GM12873 (cell line): ENCODE measurements around the gene STK40.

Source experiments
- CTCF ChIP-seq: IDR thresholded peaks from 2 replicates; pipeline ENCODE4 v1.5.1; 2012; ENCODE audit warnings: low read depth, mild to moderate bottlenecking, moderate library complexity, low read length, control low read depth; ENCODE audit not compliant: insufficient read depth; ENCODE audit errors: missing control alignments

Gene STK40

GRCh38 chr1:36389999-36390398, 4.3 kb upstream of the STK40 start:
- no peak for TF ChIP-seq CTCF

- no peak for TF ChIP-seq CTCF
These were observed 3.5 kb upstream of the STK40 start for GRCh38 chr1:36389261-36389660.

DNA sequence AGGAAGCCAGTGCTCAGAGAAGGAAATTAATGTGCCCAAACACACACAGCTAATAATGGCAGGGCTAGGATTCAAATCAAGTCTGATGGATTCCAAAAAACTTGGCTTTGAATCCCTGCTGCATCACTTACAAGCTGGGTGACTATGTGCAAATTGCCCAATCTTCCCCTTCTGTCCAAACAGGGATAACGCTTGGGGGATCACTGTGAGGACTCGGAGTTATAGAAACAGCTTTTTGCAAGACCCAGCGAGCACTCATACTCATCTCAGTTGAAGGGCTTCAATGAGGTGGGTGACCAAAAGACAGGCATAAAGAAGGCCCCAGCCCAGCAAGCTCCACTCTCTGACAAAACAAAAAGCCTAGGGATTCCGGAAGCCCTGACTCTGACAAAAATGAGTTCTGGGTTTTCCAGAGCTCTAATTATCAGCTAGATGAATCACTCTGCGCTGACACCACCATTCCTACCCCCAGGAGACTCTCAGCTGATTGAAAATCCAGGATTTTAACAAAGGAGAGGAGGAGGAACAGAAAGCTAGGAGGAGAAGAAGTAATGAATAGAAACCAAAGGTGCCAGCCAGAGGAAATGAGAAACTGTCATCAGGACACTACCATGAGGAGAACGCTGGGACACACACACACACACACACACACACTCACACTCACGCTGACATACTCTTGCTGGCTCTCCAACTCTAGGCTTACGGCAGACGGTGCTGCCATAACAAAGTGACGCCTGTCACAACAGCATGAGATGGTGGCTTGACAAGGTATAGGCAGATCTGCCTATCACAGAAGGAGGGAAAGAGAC, 1.6 kb upstream of the STK40 start:
- no peak for TF ChIP-seq CTCF

- TF ChIP-seq CTCF, result no peak
These were observed 779 bp upstream of the STK40 start for GRCh38 chr1:36386265-36387140.

DNA sequence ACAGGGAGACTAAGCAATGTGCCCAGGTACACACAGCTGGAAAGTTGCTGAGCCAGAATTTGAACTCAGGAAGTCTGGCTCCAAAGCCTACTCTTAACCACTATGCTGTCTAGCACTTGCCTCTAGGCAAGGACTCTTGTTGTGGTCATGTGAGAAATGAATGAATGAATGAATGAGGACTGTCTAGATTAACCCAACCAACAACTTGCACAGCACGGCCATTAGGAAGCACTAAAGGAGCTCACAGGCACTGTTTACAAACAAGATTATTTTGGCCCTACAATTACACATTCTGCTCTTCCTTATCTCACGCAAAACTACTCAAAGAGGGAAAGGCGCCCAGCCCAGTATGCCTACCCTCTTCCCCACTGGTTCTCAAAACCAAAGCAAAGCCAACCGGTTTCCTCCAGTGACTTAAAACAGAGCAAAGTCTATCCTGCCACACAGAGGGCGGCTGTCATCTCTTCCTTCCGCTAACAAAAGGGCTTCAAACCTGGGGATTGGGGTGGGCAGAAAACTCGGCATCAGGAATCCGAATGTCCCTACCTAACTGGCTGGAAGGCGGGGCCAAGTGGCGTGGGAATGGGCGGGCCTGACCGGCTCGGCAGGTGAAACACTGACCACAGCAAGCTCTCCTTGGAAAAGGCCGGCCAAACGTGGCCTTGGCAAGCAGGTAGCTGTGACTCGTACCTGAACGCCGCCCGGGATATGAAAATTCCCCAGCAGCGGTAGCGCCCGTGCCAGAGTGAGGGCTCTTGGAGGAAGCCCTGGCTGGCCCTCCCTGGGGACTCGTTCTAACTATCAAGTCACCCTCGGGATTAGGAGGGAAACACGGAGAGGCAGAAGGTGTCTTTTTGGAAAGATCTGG, 948 bp downstream of the STK40 start:
- TF ChIP-seq CTCF, result no peak

DNA sequence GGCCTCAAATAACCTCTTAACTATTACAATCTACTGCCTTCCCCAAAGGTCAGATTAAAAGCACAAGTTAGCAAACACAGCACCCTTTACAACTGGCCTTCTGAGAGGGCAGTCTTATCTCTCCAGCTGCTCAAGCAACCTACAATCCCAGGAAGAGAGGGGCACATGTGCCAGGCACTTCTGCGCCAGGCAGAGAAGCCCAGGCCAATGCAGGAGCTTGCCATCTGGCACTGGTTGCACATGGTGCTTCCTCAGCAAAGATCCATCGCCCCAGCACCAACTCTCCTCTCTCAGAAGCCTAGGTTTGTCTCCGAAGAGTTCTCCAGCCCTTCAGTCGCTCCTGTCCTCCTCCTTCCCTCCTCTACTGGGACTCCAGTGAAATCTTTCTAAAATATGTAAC, 2.5 kb downstream of the STK40 start:
- TF ChIP-seq CTCF, result no peak
